Spleen (tissue), 7 donors: ENCODE data around the gene PAXX.

ENCODE experiments used
- CTCF ChIP-seq, 11 experiments: fragments of 200-600 bp in 7 of 11; fragments of 450-650 bp in 4 of 11; sonication (generic) in 4 of 11; IDR thresholded peaks in 8 of 11; conservative IDR thresholded peaks in 3 of 11; 1 replicate in 7 of 11; 2 replicates in 4 of 11; pipeline versions ENCODE4 v1.4.0 to v1.8.0; 2016 to 2021; ENCODE audit warnings: antibody characterized with exemption in 11 of 11, inconsistent platforms in 4 of 11, mild to moderate bottlenecking in 1 of 11
- POLR2AphosphoS5 ChIP-seq, 3 donors: sonication (generic); formaldehyde crosslinking; IDR thresholded peaks; one replicate each; pipeline ENCODE4 v1.5.1; 2017; ENCODE audit warnings: antibody characterized with exemption in 3 of 3
- donor health status: DM: no; HTN: no; CAD: no; lungs with moderate emphysema.
- donor health status: DM: no; HTN: no; CAD: no.
- donor health status: DM: no; HTN: no; CAD: no.

GRCh38 chr9:137002646-137003041, 10.4 kb downstream of the PAXX start:
- TF ChIP-seq POLR2AphosphoS5 (IDR thresholded peaks at IDR 0.05) (no peak), CTCF (IDR thresholded peaks at IDR 0.05 in 8 of 11, conservative IDR thresholded peaks at IDR 0.05 in 3 of 11) (no peak)
